NCI-H1930 (cell line): Measurements from ENCODE around the gene METTL4.

Experiments
- DNase-seq, 2 experiments: peaks; one replicate each; lab custom pipeline; 2025; lab: John Stamatoyannopoulos, UW

The METTL4 gene

GRCh38 chr18:2515908-2516625 is 55.2 kb downstream of the METTL4 start:
- DNase-seq, result no peak

GRCh38 chr18:2515171-2515787 is 56.0 kb downstream of the METTL4 start:
- DNase-seq, result no peak

GRCh38 chr18:2513616-2514015 is 57.7 kb downstream of the METTL4 start:
- no peak for DNase-seq

GRCh38 chr18:2512059-2512458 is 59.2 kb downstream of the METTL4 start:
- no peak for DNase-seq

GRCh38 chr18:2511451-2511850 is 59.9 kb downstream of the METTL4 start:
- DNase-seq, result no peak

- DNase-seq, result no peak
Measured at GRCh38 chr18:2510416-2510815, 60.9 kb downstream of the METTL4 start.

GRCh38 chr18:2508678-2509077 is 62.6 kb downstream of the METTL4 start:
- no peak for DNase-seq

- no peak for DNase-seq
Measured at GRCh38 chr18:2508155-2508554, 63.1 kb downstream of the METTL4 start.

GRCh38 chr18:2504642-2505041 is 66.7 kb downstream of the METTL4 start:
- no peak for DNase-seq

GRCh38 chr18:2502880-2503279 is 68.4 kb downstream of the METTL4 start:
- DNase-seq, result no peak

- no peak for DNase-seq
Measured at GRCh38 chr18:2502394-2502793, 68.9 kb downstream of the METTL4 start.

- no peak for DNase-seq
Measured at GRCh38 chr18:2497797-2498196, 73.5 kb downstream of the METTL4 start.

- no peak for DNase-seq
Measured at GRCh38 chr18:2495381-2495780, 75.9 kb downstream of the METTL4 start.

- no peak for DNase-seq
Measured at GRCh38 chr18:2494921-2495320, 76.4 kb downstream of the METTL4 start.
